GM21723 (cell line): Measurements from ENCODE around the gene RTN4.
A peak's percentile ranks its signal among the peaks of the same experiment; 100 is the strongest.
"Not testable (repeated sequence)": the region's sequence is repeated elsewhere in the genome, so short reads cannot be mapped to it uniquely, and the experiment has no call there.

ENCODE experiments used
- ATAC-seq: cut with Tn5 transposase; IDR thresholded peaks from one replicate; pipeline ENCODE4 v1.9.1; 2021; ENCODE audit warnings: mild to moderate bottlenecking, moderate library complexity; ENCODE audit not compliant: unreplicated experiment

The RTN4 gene

GRCh38 chr2:55076019-55076418 lies 25.8 kb upstream of the RTN4 start:
- not testable (repeated sequence) for ATAC-seq

- no peak for ATAC-seq
Observed at GRCh38 chr2:55073000-55073983, 23.0 kb upstream of the RTN4 start.

GRCh38 chr2:55063713-55064323 lies 13.6 kb upstream of the RTN4 start:
- ATAC-seq, result peak; percentile 75

DNA sequence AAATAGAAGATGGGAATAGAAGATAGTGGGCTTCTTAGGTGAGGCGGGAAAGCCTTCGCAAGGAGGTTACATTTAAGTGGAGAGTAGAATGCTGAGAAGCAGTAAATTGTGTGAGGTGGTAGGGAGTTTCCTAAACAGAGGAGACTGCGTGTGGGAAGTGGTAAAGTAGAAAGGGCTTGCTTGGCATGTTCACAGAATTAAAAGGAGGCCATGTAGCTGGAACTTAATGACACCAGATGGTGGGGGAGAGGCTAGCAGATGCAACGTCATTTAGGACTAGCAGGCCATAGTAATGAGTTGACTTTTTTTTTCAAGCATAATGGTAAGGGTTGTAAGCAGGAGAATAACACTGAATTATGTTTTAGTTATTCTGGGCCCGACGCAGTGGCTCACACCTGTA lies 13.0 kb upstream of the RTN4 start:
- ATAC-seq, result no peak

DNA sequence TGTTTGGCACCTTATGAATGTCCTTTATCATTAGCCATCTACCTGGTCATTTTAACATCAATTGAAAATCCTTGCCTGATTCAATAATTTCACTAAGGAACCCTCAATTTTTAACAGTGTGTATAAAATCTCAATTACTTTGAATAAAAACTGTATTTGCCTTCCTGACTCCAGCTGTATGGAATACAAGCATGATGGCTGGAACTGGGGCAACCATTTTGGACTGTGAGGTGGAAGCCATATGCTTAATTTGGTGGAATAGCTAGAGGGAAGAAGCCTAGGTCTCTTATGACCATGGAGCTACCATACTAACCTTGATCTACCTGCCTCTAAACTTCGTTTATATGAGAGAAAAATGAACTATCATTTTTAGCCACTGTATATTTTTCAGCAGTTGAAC lies 12.5 kb upstream of the RTN4 start:
- no peak for ATAC-seq

GRCh38 chr2:55061523-55062344 lies 11.5 kb upstream of the RTN4 start:
- ATAC-seq, result no peak

- ATAC-seq, result no peak
Observed at GRCh38 chr2:55059793-55060192, 9.5 kb upstream of the RTN4 start.

DNA sequence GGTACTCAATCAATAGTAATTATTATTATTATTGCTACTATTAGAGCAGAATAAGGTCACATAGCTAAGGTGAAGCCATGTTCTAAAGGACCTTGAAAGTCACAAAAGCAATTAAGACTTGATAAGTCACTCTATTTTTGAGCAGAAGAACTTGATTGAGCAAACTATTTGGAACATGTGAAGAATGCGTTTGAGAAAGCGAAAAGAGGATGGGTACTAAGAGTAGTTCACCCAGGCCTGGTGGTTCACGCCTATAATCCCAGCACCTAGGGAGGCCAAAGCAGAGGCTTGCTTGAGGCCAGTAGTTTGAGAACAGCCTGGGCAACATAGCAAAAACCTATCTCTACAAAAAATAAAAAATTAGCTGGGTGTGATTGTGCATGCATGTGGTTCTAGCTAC lies 7.2 kb upstream of the RTN4 start:
- no peak for ATAC-seq

GRCh38 chr2:55056024-55056521 lies 5.8 kb upstream of the RTN4 start:
- ATAC-seq, result no peak

DNA sequence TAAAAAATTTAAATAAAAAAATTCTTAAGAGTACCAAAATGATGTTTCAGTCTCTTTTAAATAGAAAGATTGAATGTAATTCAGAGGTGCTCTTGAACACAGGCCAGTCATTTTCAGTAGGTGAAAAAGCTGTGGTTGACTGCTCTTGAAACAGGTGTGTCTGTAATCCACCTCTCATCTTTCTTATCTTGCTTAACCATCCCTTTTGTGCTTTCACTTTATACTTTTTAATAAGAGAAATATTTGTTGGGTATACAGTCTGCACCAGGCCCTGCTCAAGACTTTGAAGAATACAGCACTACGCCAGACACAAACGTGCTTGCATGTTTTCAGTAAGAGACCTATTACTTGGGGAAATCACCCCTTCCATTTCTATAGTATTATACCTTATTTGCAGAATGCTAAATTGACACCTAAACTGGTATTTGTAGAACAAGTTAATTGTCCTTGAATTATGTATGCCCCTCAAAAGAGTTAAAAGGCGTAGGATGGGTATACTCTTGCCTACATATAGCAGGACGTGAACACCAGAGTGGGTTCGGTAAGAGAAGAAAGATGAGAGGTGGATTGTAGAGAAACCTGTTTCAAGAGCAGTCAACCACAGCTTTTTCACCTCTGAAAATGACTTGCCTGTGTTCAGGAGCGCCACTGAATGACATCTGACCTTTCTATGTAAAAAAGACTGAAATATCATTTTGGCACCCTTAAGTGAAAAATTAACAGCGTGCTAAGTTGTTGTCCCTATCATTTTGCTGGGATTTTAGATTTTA lies 4.0 kb upstream of the RTN4 start:
- peak; percentile 34 for ATAC-seq

GRCh38 chr2:55053225-55053624 lies 3.0 kb upstream of the RTN4 start:
- not testable (repeated sequence) for ATAC-seq

GRCh38 chr2:55052129-55053061 lies 2.1 kb upstream of the RTN4 start:
- ATAC-seq, result no peak

DNA sequence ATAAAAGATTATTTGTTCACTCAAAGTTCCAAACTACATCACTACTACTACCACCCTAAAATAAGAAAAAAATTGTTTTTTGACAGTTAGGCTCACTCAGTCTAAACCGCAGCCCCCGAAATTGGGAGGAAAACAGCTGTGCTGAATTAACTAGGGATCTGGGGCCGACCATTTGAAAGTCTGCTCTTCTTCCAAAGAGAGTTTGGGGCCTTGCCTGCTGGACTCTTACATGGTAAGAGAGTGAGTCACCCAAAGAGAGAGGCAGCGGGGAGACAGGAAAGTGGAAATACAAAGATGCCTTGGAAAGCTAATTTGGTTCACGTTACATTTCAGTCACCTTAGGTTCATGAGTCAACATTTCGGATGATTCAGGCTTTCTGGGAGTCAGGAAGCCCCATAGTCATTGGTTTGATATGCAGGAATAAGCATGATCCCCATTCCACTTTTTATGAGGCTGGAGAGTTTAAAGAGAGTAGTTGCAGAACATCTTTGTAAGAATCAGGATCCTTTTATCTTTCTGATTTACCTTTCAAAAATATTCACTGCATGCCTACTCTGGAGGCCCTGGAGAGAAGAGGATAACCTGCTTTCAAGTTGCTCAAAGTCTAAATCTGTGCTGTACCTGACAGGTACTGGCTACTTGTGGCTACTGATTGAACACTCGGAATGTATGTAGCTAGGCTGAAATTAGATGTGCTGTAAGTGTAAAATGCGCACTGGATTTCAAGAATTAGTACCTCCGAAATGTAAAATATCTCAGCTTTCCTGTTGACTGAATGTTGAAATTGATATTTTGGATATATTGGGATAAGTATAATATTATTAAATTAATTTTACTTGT lies 995 bp upstream of the RTN4 start:
- no peak for ATAC-seq

DNA sequence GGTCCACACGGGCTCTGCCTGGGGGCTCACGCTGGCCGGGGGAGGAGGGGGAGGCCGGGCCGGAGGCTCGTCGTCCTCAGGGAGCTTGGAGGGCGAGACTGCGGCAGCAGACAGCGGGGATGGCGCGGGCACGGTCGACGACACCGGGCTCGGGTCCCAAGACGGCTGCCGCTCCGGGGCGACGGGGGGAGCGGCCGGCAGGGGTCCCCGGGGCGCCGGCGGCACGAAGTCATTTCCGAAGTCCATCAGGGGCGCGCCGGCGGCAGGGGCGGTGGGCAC lies 491 bp downstream of the RTN4 start:
- ATAC-seq, result peak; percentile 1

GRCh38 chr2:55049043-55049820 lies 1.0 kb downstream of the RTN4 start:
- peak; percentile 21 for ATAC-seq

- ATAC-seq, result no peak
Observed at GRCh38 chr2:55048508-55049042, 1.7 kb downstream of the RTN4 start.

DNA sequence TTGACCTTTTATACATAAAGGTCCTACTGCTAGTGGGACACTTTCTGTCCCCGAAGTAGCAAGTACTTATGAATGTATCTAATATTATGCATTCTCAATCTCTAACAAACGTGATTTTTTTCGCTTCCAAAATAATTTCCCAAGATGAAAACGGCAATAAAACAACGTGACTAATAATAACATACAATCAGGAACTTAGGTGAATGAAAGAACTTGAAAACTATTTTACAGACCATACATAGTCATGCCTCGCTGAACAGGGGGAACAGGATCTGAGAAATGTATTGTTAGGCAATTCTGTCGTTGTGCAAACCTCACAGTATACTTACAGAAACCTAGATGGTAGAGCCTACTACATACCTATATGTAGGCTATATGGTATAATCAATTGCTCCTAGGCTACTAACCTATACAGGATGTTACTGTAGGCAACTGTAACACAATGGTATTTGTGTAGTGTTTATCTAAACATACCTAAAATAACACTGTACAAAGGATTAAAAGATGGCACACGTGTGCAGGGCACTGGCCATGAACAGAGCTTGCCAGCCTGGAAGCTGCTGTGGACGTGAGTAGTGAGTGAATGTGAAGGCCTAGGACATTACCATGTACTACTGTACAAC lies 2.5 kb downstream of the RTN4 start:
- no peak for ATAC-seq
